Omental fat pad (tissue), 4 donors: ENCODE measurements around the gene ABCA3. TPM values are rescaled to one million over a fixed set of nuclear protein-coding genes. Genes with fewer than 3 reads are reported as not detected.

Experiments
- ATAC-seq: fragments of 150-250 bp; one replicate; pipeline ENCODE4 v1.9.1; 2016; ENCODE audit warnings: mild to moderate bottlenecking, moderate library complexity; ENCODE audit not compliant: low FRiP score
- DNase-seq: peaks from one replicate; pipeline ENCODE4 v3.0.0-alpha.2; 2019; ENCODE audit warnings: low spot score
- total RNA-seq, 4 donors: library from RNA; depleted of rRNA; stranded (reverse); fragments of >200 nt; gene quantifications; one replicate each; pipeline ENCODE4 v1.1.0, GENCODE V29; 2016
- TF ChIP-seq, protein P1 (sequence below), 3 donors: fragments of 450-650 bp; IDR thresholded peaks; one replicate each; pipeline ENCODE4 v1.5.1; 2016 to 2017; ENCODE audit warnings: antibody characterized with exemption in 3 of 3, mild to moderate bottlenecking in 3 of 3, moderate library complexity in 2 of 3

ABCA3 gene
- total RNA-seq, 4 donors from 2014 or later: 6.6 to 19.0 (median 8.0) TPM

DNA sequence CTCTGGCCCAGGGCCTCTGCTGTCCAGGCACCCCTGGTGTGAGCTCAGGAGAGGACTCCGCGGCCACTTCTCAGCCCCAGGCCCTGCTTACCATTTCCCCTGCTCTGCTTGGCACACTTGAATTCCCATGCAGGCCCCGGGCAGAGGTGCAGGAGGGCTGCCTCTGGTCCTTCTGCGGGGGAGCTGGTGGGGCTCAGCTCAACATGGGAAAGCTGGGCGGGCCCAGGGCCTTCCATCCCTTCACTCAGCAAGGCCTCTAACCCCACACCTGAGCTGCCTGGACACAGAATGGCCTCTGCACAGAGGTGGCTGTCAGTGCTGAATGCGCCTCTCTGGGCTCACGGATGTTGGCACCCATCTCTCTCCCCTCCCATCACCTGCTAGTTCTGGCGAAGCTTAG is 60.1 kb downstream of the ABCA3 start:
- no peak for DNase-seq
- TF ChIP-seq, protein P1, sequence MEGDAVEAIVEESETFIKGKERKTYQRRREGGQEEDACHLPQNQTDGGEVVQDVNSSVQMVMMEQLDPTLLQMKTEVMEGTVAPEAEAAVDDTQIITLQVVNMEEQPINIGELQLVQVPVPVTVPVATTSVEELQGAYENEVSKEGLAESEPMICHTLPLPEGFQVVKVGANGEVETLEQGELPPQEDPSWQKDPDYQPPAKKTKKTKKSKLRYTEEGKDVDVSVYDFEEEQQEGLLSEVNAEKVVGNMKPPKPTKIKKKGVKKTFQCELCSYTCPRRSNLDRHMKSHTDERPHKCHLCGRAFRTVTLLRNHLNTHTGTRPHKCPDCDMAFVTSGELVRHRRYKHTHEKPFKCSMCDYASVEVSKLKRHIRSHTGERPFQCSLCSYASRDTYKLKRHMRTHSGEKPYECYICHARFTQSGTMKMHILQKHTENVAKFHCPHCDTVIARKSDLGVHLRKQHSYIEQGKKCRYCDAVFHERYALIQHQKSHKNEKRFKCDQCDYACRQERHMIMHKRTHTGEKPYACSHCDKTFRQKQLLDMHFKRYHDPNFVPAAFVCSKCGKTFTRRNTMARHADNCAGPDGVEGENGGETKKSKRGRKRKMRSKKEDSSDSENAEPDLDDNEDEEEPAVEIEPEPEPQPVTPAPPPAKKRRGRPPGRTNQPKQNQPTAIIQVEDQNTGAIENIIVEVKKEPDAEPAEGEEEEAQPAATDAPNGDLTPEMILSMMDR (IDR thresholded peaks at IDR 0.05): no peak
- ATAC-seq: no peak

DNA sequence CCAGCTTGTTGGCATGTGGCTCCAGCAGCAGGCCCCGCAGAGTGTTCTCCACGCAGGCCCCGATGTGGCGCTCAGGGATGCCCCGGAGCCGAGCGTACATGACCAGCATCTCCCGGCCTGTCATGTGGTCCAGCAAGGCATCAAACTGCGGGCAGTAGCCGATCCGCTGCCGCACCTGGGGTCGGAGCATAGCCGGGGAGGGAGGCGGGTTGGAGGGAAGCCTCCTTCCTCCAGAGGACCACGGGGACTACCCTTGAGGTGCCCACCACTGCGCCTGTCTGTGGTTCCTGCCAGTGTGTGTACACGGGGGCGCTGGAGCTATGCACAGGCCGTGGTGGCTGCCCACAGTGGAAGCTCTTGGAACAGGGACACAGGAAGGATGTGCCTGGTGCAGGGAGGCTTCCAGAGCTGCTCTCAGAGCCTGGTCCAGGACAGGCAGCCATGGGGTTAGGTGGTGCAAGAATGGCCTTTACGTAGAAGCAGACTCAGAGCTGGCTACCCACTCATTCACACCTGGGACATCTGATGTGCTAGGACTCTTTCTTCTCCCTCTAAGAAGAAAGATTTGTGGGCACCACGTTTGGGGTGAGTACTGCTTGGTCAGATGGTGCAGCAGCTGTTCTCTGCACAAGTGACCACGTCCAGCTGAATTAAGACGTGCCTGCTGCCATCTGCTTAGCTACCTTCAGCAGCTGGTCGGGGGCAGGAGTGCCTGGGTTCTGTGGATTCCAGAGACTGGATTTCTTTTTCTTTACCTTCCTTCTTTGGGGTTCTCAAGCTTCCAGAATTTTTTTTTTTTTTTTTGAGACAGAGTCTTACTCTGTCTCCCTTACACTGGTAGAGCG is 61.4 kb downstream of the ABCA3 start:
- TF ChIP-seq, protein P1 (IDR thresholded peaks at IDR 0.05): no peak
- no peak for ATAC-seq

DNA sequence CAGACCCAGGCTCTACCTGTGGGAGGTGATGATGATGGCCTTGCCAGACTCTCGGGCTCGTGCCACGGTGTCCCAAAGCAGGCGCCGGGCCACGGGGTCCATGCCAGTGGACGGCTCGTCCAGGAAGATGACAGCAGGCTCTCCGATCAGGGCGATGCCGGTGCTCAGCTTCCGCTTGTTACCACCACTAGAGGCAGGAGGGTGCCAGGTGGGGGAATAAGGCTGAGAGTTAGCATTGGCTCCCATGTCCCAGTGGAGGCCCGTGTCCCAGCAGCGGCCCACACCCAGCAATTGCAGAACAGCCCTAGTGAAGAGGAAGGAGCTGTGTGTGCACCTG is 62.3 kb downstream of the ABCA3 start:
- TF ChIP-seq, protein P1 (IDR thresholded peaks at IDR 0.05): no peak
- no peak for ATAC-seq
- no peak for DNase-seq

More for the DNA sequence above, 61.4 kb downstream of the ABCA3 start:
- DNase-seq: no peak

DNA sequence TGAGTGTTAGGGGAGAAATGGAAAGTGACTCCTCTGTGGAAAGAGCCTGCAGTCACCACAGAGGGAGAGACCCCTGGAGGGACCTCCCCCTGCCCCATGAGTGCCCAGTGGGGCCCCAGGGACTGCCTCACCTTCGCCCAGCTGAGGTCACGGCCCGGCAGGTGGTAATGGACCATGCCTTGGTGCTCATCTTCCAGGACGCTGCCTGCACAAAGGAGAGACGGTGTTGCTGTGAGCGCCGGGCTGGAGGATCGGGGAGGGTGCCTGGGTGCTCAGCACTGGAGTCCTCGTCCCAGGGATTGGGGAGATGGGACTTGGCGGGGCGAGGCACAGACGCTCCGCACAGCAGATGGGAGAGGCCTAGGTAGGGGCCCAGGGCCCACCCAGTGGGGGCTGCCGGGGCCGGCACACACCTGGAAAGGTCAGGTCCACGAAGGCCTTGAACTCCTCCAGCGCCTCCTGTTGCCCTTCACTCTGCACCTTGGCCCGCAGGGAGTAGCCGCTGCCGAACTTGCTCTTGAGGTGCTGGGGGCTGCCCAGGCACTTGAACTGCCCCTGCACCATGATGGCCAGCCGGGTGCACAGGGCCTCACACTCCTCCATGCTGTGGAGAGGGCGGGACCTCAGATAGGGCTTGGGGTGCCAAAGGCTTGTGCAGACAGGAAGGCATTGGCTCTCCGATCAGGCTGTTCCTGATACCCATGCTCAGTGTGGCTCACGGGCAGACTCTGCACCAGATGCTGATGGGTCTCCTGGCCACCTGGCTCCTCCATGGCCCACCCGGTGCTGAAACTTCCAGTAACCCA is 62.9 kb downstream of the ABCA3 start:
- no peak for ATAC-seq
- no peak for DNase-seq
- TF ChIP-seq, protein P1 (IDR thresholded peaks at IDR 0.05): no peak

DNA sequence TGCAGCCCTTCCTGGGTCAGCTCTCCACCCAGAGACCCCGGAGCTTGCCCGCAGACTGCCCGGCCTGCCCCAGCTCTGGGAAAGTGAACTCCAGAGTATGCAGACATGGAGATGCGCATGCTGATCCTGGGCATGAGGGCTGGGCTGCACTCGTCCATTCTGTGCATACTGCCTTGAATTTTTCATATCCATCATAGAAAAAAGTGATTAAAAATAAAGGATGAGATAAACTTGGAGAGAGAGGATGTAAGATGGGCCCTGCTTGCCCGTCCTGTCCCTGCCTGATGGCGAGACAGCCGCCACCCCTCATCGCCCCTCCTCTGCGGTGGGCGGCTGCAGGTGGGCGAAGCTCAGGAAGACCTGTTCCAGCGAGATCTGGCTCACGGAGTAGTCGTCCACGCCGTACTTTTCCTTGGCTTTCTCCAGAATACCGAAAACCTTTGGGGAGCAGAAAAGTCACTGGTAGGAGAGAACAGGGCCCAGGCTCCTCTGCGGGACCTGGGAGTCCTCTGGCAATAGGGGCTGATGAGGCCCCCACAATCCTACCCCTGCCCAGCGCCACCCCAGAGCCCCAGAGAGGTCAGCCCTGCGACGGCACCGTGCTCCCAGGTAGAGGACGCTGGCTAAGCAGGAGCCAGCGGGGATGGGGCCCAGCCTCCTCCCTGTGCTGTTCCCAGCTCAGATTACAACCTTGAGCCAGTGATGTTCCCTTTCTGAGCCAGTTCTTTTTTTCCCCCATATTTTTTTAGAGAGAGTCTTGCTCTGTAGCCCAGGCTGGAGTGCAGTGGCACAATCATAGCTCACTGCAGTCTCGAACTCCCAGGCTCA is 63.9 kb downstream of the ABCA3 start:
- ATAC-seq (no peak), DNase-seq (no peak)
- TF ChIP-seq, protein P1 (IDR thresholded peaks at IDR 0.05): no peak

DNA sequence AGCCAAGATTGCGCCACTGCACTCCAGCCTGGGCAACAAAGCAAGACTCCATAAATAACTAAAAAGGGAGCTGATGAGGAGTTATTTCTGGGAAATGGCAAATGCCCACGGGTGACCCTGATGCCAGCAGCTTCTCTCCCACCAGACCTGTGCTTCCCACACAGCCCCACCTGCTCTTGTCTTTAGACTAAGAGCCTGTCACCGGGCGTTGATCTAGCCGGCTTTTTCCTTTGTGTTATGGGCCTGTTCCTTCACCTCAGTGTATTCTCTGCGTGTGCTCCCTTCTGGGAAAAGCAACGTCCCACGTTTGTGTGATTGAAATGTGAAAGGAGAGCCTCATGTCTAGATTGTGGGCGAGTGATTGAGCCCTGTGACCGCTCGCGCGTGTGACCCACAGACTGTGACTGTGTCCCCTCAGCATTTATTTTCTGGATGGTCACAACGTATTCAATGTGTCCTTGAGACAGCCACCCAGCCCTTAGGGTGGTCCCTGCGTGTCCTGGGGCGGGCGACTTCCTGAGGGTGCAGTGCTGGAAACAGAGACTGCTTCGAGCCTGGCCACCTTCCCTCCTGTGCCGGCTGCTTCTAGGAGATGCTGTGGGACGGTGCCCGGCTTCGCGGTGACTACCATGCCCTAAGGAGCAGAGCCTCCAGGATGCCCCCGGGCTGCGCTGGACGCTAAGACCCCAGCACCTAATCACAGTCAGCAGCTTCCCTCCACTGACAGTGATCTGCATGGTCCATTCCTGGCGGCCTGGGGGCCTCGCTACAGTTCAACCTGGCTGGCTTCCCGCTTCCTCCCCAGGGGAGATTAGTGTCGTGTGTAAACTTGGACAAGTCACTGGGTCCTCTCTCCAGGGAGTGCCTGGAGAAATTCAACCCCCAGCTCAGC is 64.8 kb downstream of the ABCA3 start:
- ATAC-seq: no peak
- TF ChIP-seq, protein P1 (IDR thresholded peaks at IDR 0.05): no peak
- DNase-seq: no peak
